ENCODE results near the gene ASIC5. TPM values are rescaled to one million over a fixed set of nuclear protein-coding genes. Genes with fewer than 3 reads are reported as not detected.
"Not testable (repeated sequence)": the region's sequence is repeated elsewhere in the genome, so short reads cannot be mapped to it uniquely, and the experiment has no call there.

Gene ASIC5
- not detected in 2 replicates for total RNA-seq
- polyA plus RNA-seq (2012), result not detected

- no peak for DNase-seq (ENCODE audit: low read depth)
Measured at GRCh38 chr4:155866177-155866576, at the start of gene ASIC5. ASIC5 (minus strand) TSS chr4:155866277; CDS start chr4:155866226, 51 bp downstream.

DNA sequence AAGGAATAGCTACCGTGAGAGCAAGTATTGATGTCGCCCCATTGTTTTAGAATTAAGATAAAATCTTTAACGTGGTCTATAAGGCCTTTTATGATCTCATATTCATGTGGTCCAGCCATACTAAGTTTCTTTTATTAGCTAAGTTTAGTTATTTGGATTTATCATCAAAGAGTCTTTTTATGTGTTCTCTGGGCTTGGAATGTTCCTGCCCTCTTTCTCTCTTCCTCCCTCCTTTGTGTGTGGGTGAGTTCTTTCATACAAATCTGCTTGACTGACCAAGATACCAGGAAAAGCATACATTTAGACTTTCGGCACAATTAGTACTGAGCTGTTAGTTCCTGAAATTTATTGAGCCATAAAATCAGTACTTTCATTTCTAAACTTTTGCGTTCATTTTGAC is 48.7 kb upstream of the ASIC5 start:
- no peak for DNase-seq (ENCODE audit: low read depth)

- DNase-seq (ENCODE audit: low read depth), result no peak
Measured at GRCh38 chr4:155911905-155912304, 45.8 kb upstream of the ASIC5 start.

GRCh38 chr4:155909615-155910226 is 43.6 kb upstream of the ASIC5 start:
- no peak for DNase-seq (ENCODE audit: low read depth)

GRCh38 chr4:155908187-155909139 is 42.4 kb upstream of the ASIC5 start:
- no peak for DNase-seq (ENCODE audit: low read depth)

DNA sequence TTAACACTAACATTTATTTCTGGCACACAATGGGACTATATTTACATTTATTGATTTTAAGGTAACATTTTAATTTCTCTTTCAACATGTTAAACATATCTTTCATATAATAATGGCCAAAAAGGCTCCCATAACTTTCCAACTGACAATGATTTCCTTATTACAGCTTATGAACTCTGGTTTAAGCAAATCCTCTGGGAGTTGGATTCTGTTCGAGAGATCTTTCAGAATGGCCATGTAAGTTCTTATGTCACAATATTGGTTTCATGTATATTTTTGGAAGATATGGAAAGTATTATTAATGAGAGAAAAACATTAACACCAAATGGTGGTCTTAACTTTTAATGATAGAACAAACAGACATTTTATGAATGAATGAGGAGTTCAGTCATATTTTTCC is 41.5 kb upstream of the ASIC5 start:
- DNase-seq (ENCODE audit: low read depth), result peak; percentile 20

DNA sequence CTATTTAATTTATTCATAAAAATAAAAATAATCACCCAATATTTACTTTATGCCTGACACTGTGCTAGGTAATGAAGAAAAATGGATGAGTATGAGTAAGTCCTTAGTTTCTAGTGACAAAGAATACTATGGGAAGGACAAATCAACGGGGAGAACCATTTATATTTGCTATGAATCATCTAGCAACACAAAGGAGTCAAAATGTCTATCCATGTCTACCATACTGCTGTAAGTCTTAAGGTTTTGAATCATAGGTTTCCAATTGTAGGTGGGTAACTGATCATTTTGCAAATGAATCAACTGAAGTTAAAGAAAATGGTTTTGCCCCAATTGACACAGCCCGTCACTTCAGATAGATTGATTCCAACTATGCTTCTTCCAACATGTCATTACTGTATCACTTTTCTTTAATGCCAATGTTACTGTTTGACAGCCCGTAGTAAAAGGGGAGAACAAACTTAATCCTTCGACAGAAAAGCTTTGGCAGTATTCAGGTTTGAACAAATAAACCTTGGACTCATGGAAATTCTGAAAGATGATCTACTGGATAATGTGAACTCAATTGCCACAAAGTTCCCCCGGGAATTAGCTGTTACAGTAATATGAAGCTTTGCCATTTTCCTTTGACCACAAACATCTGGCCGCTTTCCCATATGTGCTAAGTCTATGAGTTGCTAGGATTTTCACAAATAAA is 40.6 kb upstream of the ASIC5 start:
- DNase-seq (ENCODE audit: low read depth), result peak; percentile 98

- DNase-seq (ENCODE audit: low read depth), result no peak
Measured at GRCh38 chr4:155904331-155904730, 38.3 kb upstream of the ASIC5 start.

DNA sequence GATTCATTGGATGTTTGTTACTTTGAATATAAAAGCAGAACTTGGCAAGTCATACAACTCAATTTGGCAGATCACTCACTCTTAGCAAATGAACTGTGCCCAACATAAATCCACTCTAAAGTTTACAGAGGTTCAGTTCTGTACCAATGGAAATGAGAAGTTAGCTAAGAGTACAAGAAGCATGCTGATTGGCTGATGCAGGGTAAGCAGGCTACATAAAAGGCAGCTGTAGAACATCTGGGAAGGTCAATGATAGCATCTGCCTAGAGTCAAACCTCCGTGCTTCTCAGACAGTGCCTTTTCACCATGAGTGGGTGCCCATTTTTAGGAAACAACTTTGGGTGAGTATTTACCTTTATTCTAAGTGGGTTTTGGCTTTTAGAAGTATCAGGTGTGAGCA is 37.4 kb upstream of the ASIC5 start, which contains the start of gene TDO2:
Gene TDO2, plus strand, starts transcription at position 244 of the 400 bp plus-strand sequence. Its CDS starts 63 bp downstream, at position 307.
- no peak for DNase-seq (ENCODE audit: low read depth)

GRCh38 chr4:155901013-155901412 is 34.9 kb upstream of the ASIC5 start:
- no peak for DNase-seq (ENCODE audit: low read depth)

DNA sequence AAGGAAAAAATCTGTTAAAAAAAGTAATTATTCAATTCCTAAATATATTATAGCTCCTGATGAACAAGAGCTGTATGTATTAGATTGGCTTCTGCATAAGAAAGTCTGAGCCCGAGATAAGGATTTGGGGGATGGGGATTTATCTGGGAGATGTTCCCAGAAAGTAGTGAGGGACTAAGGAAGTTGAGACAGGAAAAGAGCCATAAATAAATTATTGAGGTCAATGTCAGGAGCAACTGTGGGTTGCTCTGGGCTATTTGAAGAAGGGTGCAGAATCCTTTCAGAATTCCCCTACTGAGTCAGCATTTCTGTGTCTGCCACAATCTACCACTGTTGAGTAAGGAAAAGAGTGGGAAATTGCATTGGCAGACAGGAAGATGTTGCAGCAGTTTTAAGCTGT is 34.3 kb upstream of the ASIC5 start:
- DNase-seq (ENCODE audit: low read depth), result peak; percentile 89

- peak; percentile 11 for DNase-seq (ENCODE audit: low read depth)
Measured at GRCh38 chr4:155899891-155900290, 33.8 kb upstream of the ASIC5 start.

GRCh38 chr4:155898371-155898770 is 32.3 kb upstream of the ASIC5 start:
- not testable (repeated sequence) for DNase-seq (ENCODE audit: low read depth)

DNA sequence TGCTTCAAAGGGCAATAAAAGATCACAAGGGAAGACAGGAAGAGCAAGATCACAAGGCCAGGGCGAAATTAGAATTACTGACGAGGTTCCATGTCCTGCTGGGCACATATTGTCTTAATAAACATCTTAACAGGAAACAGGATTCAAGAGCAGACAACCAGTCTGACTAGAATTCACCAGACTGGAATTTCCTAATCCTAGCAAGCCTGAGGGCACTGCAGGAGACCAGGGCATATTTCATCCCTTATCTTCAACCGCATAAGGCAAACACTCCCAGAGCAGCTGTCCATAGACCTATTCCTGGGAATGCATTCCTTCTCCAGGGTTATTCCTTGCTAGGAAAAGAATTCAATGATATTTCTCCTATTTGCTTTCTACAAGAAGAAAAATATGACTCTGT is 25.0 kb upstream of the ASIC5 start:
- no peak for DNase-seq (ENCODE audit: low read depth)

- no peak for DNase-seq (ENCODE audit: low read depth)
Measured at GRCh38 chr4:155889946-155890345, 23.9 kb upstream of the ASIC5 start.

DNA sequence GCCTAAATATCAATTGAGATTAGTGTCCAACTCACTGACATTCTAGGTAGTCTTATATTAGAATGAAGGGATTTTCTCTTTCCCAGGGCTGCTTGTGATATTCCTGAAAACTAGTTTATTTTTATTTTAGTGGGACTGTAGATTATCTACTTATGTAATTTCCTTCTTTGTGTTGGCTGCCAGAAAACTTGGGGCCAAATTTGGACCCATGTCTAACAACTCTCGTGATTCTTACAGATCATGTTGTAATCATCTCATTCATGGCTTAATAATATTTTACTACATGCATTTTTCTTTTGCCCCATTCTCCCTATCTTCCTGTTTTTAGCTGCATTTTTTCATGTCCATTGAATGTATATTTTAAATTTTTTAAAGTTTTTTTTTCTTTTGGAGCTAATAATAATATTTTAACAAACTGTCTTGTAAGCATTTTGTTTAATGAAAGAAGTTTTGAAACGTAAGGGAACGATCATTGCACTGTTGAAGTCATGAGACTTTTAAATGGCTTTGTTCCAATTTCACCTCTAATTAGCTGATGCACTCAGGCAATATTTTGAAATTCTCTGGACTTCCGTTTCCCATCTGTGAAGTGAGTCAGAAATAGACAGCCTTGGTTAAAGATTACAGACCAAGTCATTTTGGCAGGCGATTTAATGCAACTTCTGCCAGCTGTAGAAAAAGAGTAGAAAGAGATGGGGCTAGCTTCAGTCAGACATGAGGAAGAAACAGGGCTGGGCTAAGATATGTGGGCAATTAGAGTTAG is 23.1 kb upstream of the ASIC5 start:
- DNase-seq (ENCODE audit: low read depth), result peak; percentile 64

GRCh38 chr4:155887847-155888570 is 21.9 kb upstream of the ASIC5 start:
- no peak for DNase-seq (ENCODE audit: low read depth)

DNA sequence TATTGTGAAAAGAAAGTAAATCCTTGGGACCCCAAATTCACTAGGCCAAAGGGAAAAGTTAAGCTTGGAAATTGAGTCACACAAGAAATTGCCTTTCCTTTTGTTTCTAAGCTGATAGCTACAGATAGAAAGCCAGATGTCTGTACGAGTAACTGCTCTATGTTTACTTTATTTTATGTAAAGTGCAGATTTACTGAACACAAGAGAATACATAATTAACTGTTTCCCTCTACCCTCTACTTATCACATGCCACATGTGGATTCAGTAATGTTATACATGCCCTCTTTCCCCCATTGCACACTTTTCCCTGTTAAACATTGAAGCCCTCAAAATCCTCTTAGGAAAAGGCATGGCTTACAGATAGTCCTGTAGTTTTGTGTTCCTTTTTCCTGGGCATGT is 21.0 kb upstream of the ASIC5 start:
- no peak for DNase-seq (ENCODE audit: low read depth)

DNA sequence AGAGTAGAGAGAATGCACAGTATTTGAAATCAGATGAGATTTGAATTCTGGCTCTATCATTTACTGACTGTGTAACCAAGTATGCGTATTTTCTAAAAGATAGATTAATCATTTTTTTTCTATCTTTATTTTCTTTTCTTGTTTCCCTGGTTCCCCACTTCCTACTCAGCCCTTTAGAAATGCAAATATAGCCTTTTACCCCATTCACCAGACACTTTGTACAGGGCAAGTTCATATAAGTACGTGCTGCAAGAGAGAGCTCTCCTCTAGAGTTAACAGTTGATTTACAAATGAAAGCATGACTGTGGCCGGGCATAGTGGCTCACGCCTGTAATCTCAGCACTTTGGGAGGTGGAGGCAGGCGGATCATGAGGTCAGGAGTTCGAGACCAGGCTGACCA is 19.6 kb upstream of the ASIC5 start:
- DNase-seq (ENCODE audit: low read depth), result no peak

- DNase-seq (ENCODE audit: low read depth), result no peak
Measured at GRCh38 chr4:155883895-155884294, 17.8 kb upstream of the ASIC5 start.
